Measurements from ENCODE around the gene CYTH2.

- TF ChIP-seq EP300 (IDR thresholded peaks at IDR 0.05; ENCODE audit: borderline replicate concordance in 1 of 2, low read depth in 1 of 2, low read length in 1 of 2) (no peak), CTCF (IDR thresholded peaks at IDR 0.05) (no peak), MXI1 (IDR thresholded peaks at IDR 0.05; ENCODE audit: low read depth, low read length) (no peak), ELF1 (IDR thresholded peaks at IDR 0.05) (no peak), USF1 (IDR thresholded peaks at IDR 0.05; ENCODE audit: borderline replicate concordance, low read depth) (no peak), NFIC (IDR thresholded peaks at IDR 0.05; ENCODE audit: borderline replicate concordance) (no peak)
Observed at GRCh38 chr19:48481846-48482639, 12.9 kb downstream of the CYTH2 start.

Data from SK-N-SH (cell line).